ENCODE results near the gene EMILIN3. TPM values are rescaled to one million over a fixed set of nuclear protein-coding genes. Genes with fewer than 3 reads are reported as not detected.
A peak's percentile ranks its signal among the peaks of the same experiment; 100 is the strongest.
"Not testable (repeated sequence)": the region's sequence is repeated elsewhere in the genome, so short reads cannot be mapped to it uniquely, and the experiment has no call there.

EMILIN3 gene
- total and polyA plus RNA-seq, 2 experiments from 2014 or later: 0.45 to 2.3 TPM

DNA sequence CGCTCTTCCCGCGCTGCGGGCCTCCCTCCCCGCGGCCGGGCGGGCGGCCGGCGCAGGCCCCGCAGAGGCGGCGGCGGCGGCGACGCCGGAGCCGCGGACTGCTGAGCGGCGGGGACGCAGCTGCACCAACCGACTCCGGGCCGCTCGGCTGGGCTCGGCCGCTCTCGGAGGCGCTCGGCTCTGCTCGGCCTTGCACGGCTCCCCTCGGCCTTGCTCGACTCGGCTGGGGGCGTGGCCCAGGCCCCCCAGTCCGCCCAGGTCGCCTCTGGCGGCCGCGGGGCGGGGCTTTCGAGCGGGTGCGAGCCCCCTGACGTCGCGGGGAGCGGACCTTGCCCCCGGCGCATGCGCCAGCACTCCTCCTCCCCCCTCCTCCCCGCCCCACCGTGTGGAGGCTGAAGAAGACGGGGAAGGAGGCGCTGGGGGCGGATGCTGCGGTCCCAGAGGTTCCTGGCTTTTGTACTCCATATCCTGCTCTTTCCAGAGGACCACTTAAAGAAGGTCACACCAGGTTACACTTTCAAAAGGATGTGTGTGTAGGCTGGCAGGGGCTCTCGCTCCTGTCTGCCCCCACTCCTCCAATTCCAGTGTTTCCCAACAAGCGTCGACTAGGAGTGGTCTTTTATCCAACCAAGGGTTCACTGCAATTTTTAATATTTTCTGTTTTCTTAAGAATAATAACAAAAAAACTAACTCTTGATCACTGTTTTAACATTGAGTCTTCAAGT, 48.9 kb downstream of the EMILIN3 start, which contains the start of gene ZHX3:
TSS of gene ZHX3 (minus strand) at position 186 of the 725 bp plus-strand sequence. CDS start 112,815 bp downstream, outside the sequence.
- peak within 1 kb of the TSS; percentile 63 for H3K27ac ChIP-seq
- TF ChIP-seq, protein P1, sequence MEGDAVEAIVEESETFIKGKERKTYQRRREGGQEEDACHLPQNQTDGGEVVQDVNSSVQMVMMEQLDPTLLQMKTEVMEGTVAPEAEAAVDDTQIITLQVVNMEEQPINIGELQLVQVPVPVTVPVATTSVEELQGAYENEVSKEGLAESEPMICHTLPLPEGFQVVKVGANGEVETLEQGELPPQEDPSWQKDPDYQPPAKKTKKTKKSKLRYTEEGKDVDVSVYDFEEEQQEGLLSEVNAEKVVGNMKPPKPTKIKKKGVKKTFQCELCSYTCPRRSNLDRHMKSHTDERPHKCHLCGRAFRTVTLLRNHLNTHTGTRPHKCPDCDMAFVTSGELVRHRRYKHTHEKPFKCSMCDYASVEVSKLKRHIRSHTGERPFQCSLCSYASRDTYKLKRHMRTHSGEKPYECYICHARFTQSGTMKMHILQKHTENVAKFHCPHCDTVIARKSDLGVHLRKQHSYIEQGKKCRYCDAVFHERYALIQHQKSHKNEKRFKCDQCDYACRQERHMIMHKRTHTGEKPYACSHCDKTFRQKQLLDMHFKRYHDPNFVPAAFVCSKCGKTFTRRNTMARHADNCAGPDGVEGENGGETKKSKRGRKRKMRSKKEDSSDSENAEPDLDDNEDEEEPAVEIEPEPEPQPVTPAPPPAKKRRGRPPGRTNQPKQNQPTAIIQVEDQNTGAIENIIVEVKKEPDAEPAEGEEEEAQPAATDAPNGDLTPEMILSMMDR (IDR thresholded peaks at IDR 0.05; ENCODE audit: low read depth, low read length): no peak

DNA sequence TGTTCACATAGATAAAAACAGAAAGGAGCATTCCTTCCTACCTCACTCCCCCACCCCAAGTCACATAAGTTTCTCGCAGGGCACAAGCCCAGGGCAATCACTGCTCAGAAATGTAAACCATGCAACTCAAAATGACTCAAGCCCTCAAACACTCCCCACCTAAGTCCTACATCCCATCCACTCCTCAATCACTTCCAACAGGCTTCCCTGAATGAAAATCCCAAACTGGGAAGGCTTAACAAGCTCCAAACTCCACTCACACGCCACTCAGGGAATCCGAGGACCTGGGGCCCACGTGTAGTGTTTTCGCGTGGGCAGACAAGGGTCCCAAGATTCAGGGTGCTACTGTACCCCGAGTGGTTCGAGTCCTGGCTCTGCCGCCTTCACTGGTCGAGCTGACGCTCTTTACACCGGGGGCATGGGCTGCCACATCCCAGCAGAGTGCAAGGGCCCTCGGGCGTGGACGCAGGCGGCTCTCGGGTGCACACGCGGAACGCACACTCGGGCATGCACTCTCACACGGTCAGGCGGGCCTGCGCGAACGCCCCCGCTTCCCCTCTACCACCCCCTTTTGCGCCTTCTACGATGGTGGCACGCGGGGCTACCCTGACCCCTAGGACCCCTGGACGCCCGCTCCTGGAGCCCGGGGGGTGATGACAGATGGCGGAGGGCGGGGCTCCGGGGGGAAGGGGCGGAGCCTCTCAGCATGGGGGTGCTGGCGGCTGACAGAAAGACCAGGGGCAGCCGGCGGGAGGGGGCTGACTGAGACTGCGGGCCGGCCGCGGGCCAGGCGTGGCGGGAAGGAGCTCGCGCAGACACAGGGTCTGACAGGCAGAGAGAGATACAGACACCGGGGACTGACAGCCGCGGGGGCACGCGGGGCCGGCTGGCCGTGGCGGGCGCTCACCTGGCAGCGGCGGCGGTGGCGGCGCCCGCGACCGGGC, 49.7 kb downstream of the EMILIN3 start:
- Histone ChIP-seq H3K27me3 (no peaks in the 10 kb centered on the region), H3K4me3 (peak overlapping the region; percentile 70), H3K27ac (peak overlapping the region; percentile 63), H3K36me3 (no peaks in the 10 kb centered on the region), H3K4me1 (ENCODE audit: low read depth) (peaks cover 8% of the 10 kb centered on the region), H3K9me3 (ENCODE audit: low read depth) (no peaks in the 10 kb centered on the region)
- TF ChIP-seq, protein P1 (IDR thresholded peaks at IDR 0.05; ENCODE audit: low read depth, low read length): no peak
- peak; percentile 72 to 76 for DNase-seq (ENCODE audit: low read depth in 1 of 2, low spot score in 1 of 2)

More for the DNA sequence above, 48.9 kb downstream of the EMILIN3 start, which contains the start of gene ZHX3:
- DNase-seq (ENCODE audit: low read depth in 1 of 2, low spot score in 1 of 2): peak; percentile 99
- Histone ChIP-seq H3K9me3 (ENCODE audit: low read depth) (no peaks in the 10 kb centered on the region), H3K27me3 (no peaks in the 10 kb centered on the region), H3K36me3 (no peaks in the 10 kb centered on the region), H3K4me3 (peak within 1 kb of the TSS; percentile 70), H3K4me1 (ENCODE audit: low read depth) (peaks cover 8% of the 10 kb centered on the region)

DNA sequence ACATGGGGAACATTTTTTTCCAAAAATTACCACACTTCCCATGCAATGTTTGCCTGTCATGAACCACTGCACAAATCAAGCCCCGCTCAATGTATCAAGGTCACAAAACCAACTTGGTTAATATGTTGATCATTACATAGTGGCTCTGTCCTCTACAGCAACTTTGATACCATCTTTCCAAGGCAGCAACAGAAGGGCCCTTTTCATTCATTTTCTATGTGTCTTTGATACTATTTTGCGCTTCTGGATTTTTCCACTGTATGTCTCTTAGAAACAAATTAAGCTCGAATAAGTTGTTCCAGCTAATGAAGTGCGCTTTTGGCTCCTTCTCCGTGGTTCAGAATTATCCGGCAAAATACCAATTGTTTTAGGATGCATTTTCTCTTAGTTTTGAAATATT, 50.6 kb downstream of the EMILIN3 start:
- H3K4me3 ChIP-seq: no peak overlapping the region
- peaks cover 8% of the 10 kb centered on the region for H3K4me1 ChIP-seq (ENCODE audit: low read depth)
- H3K27me3 ChIP-seq: no peaks in the 10 kb centered on the region
- H3K9me3 ChIP-seq (ENCODE audit: low read depth): no peaks in the 10 kb centered on the region
- TF ChIP-seq, protein P1 (IDR thresholded peaks at IDR 0.05; ENCODE audit: low read depth, low read length): no peak
- no peak overlapping the region for H3K27ac ChIP-seq
- DNase-seq (ENCODE audit: low read depth in 1 of 2, low spot score in 1 of 2): no peak
- H3K36me3 ChIP-seq: no peaks in the 10 kb centered on the region

DNA sequence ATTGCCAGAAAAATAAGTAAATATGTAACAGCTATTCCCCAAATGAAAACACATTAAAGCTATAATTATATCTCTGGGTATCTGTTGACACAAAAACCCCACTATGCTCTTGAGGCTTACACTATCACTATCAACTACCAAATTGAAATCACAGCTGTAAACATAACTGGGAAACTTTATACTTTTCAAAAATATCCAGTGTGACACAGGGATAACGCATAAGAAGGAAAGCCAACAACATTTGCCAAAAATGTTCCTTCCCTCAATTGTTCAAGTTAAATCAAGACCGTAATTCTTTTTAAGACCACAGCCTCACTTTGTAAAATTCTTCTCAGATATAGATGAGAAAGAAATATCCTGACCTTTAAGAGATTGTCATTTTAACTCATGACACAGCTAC, 52.2 kb downstream of the EMILIN3 start:
- TF ChIP-seq, protein P1 (IDR thresholded peaks at IDR 0.05; ENCODE audit: low read depth, low read length): no peak
- H3K9me3 ChIP-seq (ENCODE audit: low read depth): no peaks in the 10 kb centered on the region
- H3K27ac ChIP-seq: no peak overlapping the region
- H3K4me3 ChIP-seq: no peak overlapping the region
- no peaks in the 10 kb centered on the region for H3K36me3 ChIP-seq
- peaks cover 8% of the 10 kb centered on the region for H3K4me1 ChIP-seq (ENCODE audit: low read depth)
- DNase-seq (ENCODE audit: low read depth in 1 of 2, low spot score in 1 of 2): no peak
- no peaks in the 10 kb centered on the region for H3K27me3 ChIP-seq

DNA sequence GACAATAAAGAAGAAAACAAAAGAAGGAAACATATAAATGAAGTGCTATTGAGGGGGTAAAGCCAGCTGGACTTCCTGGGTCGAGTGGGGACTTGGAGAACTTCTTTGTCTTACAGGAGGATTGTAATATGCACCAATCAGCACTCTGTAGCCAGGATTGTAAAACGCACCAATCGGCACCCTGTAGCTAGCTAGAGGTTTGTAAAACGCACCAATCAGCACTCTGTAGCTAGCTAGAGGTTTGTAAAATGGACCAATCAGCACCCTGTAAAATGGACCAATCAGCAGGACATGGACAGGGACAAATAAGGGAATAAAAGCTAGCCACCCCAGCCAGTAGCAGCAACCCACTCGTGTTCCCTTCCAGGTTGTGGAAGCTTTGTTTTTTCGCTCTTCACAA, 54.6 kb downstream of the EMILIN3 start:
- not testable (repeated sequence) for H3K36me3 ChIP-seq; H3K9me3 ChIP-seq (ENCODE audit: low read depth); DNase-seq (ENCODE audit: low read depth in 1 of 2, low spot score in 1 of 2); H3K4me3 ChIP-seq; H3K27me3 ChIP-seq; H3K27ac ChIP-seq; H3K4me1 ChIP-seq (ENCODE audit: low read depth)

Other genes starting within 250 kb of the EMILIN3 start
- 67.4 and 87.6 TPM in 2 replicates for gene PLCG1, start 229.3 kb downstream of the EMILIN3 start, total RNA-seq
- 43.7 and 48.8 TPM in 2 replicates for gene PLCG1, start 229.3 kb downstream of the EMILIN3 start, polyA plus RNA-seq
- 5.8 TPM in 2 replicates for gene ZHX3, start 49.1 kb downstream of the EMILIN3 start, total RNA-seq
- gene ZHX3, start 49.1 kb downstream of the EMILIN3 start, polyA plus RNA-seq: 10.3 and 13.7 TPM in 2 replicates
- gene LPIN3, start 26.0 kb downstream of the EMILIN3 start, total RNA-seq: 13.5 and 17.0 TPM in 2 replicates
- gene LPIN3, start 26.0 kb downstream of the EMILIN3 start, polyA plus RNA-seq: 9.5 and 11.2 TPM in 2 replicates

All from cardiac muscle cell (in vitro differentiated cells and primary cell).